Endodermal cell (in vitro differentiated cells): ENCODE data around the gene MIA. TPM values are rescaled to one million over a fixed set of nuclear protein-coding genes. Genes with fewer than 3 reads are reported as not detected.
A peak's percentile ranks its signal among the peaks of the same experiment; 100 is the strongest.
"Not testable (repeated sequence)": the region's sequence is repeated elsewhere in the genome, so short reads cannot be mapped to it uniquely, and the experiment has no call there.

Experiments used
- DNase-seq: peaks from one replicate; pipeline ENCODE4 v3.0.0-alpha.2; 2017
- H3K27ac ChIP-seq: 2 replicates; pipeline ENCODE4 v1.5.1; 2013; ENCODE audit warnings: mild to moderate bottlenecking, low read depth, low read length, moderate library complexity
- H3K27me3 ChIP-seq: 2 replicates; pipeline ENCODE4 v1.6.1; 2013; ENCODE audit warnings: mild to moderate bottlenecking, low read length, moderate library complexity; ENCODE audit not compliant: insufficient read depth, control insufficient read depth, poor library complexity, severe bottlenecking
- H3K36me3 ChIP-seq: 2 replicates; pipeline ENCODE4 v1.7.0; 2013; ENCODE audit warnings: mild to moderate bottlenecking, low read length, moderate library complexity; ENCODE audit not compliant: control insufficient read depth, insufficient read depth
- H3K4me1 ChIP-seq: one replicate; pipeline ENCODE4 v1.7.0; 2013; ENCODE audit warnings: low read length; ENCODE audit not compliant: control insufficient read depth, insufficient read depth
- H3K4me3 ChIP-seq: 2 replicates; pipeline ENCODE4 v1.5.1; 2013; ENCODE audit warnings: mild to moderate bottlenecking, low read length, moderate library complexity
- H3K9ac ChIP-seq: 2 replicates; pipeline ENCODE4 v1.6.1; 2013; ENCODE audit warnings: mild to moderate bottlenecking, low read length, moderate library complexity; ENCODE audit not compliant: poor library complexity, severe bottlenecking; ENCODE audit errors: extremely low read depth
- H3K9me3 ChIP-seq: 2 replicates; pipeline ENCODE4 v1.6.1; 2013; ENCODE audit warnings: mild to moderate bottlenecking, low read length, moderate library complexity; ENCODE audit not compliant: control insufficient read depth
- H3K27ac Mint-ChIP-seq: 2 replicates; pipeline ENCODE4 v1.8.0; 2020; ENCODE audit warnings: mixed read lengths
- H3K27me3 Mint-ChIP-seq: 2 replicates; pipeline ENCODE4 v1.8.0; 2021; ENCODE audit warnings: mild to moderate bottlenecking, mixed read lengths; ENCODE audit not compliant: insufficient read depth
- H3K36me3 Mint-ChIP-seq: 2 replicates; pipeline ENCODE4 v1.8.0; 2020; ENCODE audit warnings: low read depth, mixed read lengths
- H3K4me1 Mint-ChIP-seq: 2 replicates; pipeline ENCODE4 v1.8.0; 2020; ENCODE audit warnings: mixed read lengths
- H3K4me3 Mint-ChIP-seq: 2 replicates; pipeline ENCODE4 v1.8.0; 2020; ENCODE audit warnings: mild to moderate bottlenecking, moderate library complexity, mixed read lengths
- H3K9me3 Mint-ChIP-seq: 2 replicates; pipeline ENCODE4 v1.8.0; 2020; ENCODE audit warnings: mild to moderate bottlenecking, mixed read lengths
- WGBS, 2 experiments: methylation state at CpG; one replicate each; pipeline versions ENCODE4 v1.1.5 to v1.1.7; 2013; ENCODE audit warnings: missing lambda C conversion rate in 2 of 2, mixed read lengths in 1 of 2; ENCODE audit not compliant: insufficient coverage in 1 of 2, insufficient read length in 1 of 2; 5-methylcytosine and 5-hydroxymethylcytosine counted together
- total RNA-seq, 2 donors: library from RNA; stranded (reverse); fragmentation: NEBNext Ultra II Directional in 1 of 2; extraction: Animal tissue kit (Norgen Biotek cat#: 25700) in 1 of 2; gene quantifications; 2 replicates in 1 of 2; 3 replicates in 1 of 2; pipeline ENCODE4 v1.2.1, GENCODE V29; 2021
- TF ChIP-seq, protein P1 (sequence below): fragments of 200-600 bp; sonication (generic); conservative IDR thresholded peaks from 2 replicates; pipeline ENCODE4 v1.5.0; 2021; ENCODE audit warnings: antibody characterized with exemption, mild to moderate bottlenecking

The MIA gene
- total RNA-seq, 2 donors from 2014 or later: not detected

DNA sequence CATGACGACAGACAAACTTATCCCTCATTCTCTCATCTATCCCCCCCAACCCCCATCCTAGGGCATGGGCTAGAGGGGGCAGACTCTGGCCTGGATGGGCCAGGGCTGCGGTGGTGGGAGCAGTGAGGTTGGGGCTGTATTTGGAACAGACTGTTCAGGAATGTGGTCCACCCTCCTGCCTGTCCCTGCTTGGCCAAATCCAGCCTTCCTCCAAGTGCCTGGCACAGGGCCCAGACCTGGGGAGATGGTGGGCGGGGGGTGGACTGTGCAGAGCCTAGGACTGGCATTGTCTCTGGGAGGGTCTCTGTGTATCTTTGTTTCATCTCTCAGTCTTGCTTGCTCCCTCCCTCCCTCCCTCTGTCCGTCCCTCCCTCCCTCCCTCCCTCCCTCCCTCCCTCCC, 37.9 kb downstream of the MIA start:
- Histone ChIP-seq H3K9me3 (no peaks in the 10 kb centered on the region), H3K4me3 (no peak overlapping the region), H3K4me1 (no peaks in the 10 kb centered on the region), H3K27ac (no peak overlapping the region), H3K36me3 (peaks cover 16% of the 10 kb centered on the region), H3K9ac (no peak overlapping the region), H3K27me3 (no peaks in the 10 kb centered on the region)
- Mint-ChIP-seq H3K9me3 (no peaks in the 10 kb centered on the region), H3K27ac (no peak overlapping the region), H3K36me3 (peaks cover 6% of the 10 kb centered on the region), H3K4me3 (no peak overlapping the region), H3K27me3 (peaks cover 61% of the 10 kb centered on the region), H3K4me1 (peaks cover 14% of the 10 kb centered on the region)
- no peak for DNase-seq
- TF ChIP-seq, protein P1, sequence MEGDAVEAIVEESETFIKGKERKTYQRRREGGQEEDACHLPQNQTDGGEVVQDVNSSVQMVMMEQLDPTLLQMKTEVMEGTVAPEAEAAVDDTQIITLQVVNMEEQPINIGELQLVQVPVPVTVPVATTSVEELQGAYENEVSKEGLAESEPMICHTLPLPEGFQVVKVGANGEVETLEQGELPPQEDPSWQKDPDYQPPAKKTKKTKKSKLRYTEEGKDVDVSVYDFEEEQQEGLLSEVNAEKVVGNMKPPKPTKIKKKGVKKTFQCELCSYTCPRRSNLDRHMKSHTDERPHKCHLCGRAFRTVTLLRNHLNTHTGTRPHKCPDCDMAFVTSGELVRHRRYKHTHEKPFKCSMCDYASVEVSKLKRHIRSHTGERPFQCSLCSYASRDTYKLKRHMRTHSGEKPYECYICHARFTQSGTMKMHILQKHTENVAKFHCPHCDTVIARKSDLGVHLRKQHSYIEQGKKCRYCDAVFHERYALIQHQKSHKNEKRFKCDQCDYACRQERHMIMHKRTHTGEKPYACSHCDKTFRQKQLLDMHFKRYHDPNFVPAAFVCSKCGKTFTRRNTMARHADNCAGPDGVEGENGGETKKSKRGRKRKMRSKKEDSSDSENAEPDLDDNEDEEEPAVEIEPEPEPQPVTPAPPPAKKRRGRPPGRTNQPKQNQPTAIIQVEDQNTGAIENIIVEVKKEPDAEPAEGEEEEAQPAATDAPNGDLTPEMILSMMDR: no peak
- 100% methylated on average over 2 of the region's 4 CpGs; no CpG with 5 or more reads in 1 of the 2 experiments for WGBS, 2 experiments

DNA sequence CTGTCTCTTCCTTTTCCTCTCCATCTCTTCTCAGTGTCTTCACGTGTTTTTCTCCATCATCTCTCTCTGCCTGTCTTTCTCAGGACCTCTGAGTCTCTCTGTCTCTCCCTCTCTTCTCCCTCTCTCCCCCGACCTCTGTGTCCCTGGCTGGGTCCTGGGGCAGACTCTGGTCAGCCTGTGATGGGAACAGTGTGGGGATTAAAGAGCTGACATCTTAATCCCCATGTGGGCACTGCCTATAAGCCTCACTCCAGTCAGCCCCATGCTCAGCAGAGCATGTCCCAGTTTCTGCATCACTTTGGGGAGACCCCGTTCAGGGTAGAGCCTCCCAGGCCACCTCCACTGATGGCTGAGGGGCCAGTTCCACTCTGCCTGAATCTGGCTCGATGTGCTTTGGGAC, 39.9 kb downstream of the MIA start:
- H3K27ac ChIP-seq: no peak overlapping the region
- Mint-ChIP-seq H3K36me3 (no peaks in the 10 kb centered on the region), H3K27ac (no peak overlapping the region), H3K4me3 (no peak overlapping the region), H3K9me3 (no peaks in the 10 kb centered on the region), H3K4me1 (peaks cover 14% of the 10 kb centered on the region), H3K27me3 (peaks cover 65% of the 10 kb centered on the region)
- TF ChIP-seq, protein P1: no peak
- no peaks in the 10 kb centered on the region for H3K27me3 ChIP-seq
- no peaks in the 10 kb centered on the region for H3K36me3 ChIP-seq
- DNase-seq: no peak
- H3K9me3 ChIP-seq: no peaks in the 10 kb centered on the region
- WGBS, 2 experiments: 86 to 90% methylated on average over 2 to 4 of the region's 4 CpGs
- H3K4me1 ChIP-seq: no peaks in the 10 kb centered on the region
- no peak overlapping the region for H3K9ac ChIP-seq
- H3K4me3 ChIP-seq: no peak overlapping the region

DNA sequence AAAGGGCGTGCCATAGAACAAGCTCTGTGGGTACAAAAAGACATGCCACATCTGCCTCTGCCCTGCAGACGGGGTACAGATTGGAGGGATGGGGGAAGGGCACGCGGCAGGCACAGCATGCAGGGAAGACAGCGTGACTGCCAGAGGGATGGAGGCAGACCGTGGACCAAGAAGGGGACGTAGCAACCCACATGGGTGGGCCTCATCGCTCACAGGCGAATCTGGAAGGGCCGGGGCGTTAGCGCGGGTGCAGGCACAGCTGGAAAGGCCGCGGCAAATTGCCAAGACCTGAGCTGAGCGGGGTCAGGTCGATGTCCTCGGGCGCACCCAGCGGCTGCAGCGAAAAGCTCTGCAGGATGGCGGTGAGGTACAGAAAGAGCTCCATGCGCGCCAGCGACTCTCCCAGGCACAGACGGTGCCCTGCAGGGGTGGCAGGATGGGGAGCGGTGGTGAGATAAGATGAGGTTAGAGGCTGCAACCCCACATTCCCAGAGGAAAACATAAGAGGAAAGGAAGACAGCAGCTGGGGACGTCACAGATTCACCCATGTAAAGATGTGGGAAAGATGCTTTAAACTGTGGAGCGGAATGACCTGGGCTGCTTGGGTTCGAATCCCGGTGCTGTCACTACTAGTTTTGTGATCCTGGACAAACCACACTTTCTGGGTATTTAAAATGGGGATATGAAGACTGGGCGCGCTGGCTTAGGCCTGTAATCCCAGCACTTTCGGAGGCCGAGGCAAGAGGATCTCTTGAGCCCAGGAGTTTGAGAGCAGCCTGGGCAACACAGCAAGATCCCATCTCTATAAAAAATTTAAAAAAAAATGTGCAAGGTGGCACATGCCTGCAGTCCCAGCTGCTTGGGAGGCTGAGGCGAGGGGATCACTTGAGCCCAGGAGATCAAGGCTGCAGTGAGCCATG, 43.4 kb downstream of the MIA start:
- not testable (repeated sequence) for H3K27ac Mint-ChIP-seq, H3K27me3 ChIP-seq, H3K9me3 ChIP-seq, H3K36me3 Mint-ChIP-seq, H3K36me3 ChIP-seq, H3K4me3 Mint-ChIP-seq, H3K27ac ChIP-seq, H3K9ac ChIP-seq, H3K4me1 ChIP-seq, H3K9me3 Mint-ChIP-seq, H3K4me3 ChIP-seq
- TF ChIP-seq, protein P1: peak; percentile 62
- DNase-seq: peak; percentile 86
- Mint-ChIP-seq H3K27me3 (peaks cover 48% of the 10 kb centered on the region), H3K4me1 (peaks cover 21% of the 10 kb centered on the region)
- 41 to 64% methylated on average over 12 to 30 of the region's 36 CpGs for WGBS, 2 experiments
